Measurements from ENCODE around the gene SDK2.

Gene SDK2

GRCh38 chr17:73496232-73496631, 148.0 kb downstream of the SDK2 start:
- ChIA-PET POLR2A (no interaction called here), CTCF (interaction anchor here (0.6 kb wide), 1 partner anchor 72 kb away, joined by 3 read pairs; no protein-coding TSS in a partner anchor)
- no peak for DNase-seq (ENCODE audit: extremely low spot score)
- TF ChIP-seq ELF4 (IDR thresholded peaks at IDR 0.05) (no peak), L3MBTL2 (conservative IDR thresholded peaks at IDR 0.05) (no peak), LEF1 (IDR thresholded peaks at IDR 0.05; ENCODE audit: borderline replicate concordance) (no peak), HDGF (IDR thresholded peaks at IDR 0.05; ENCODE audit: borderline replicate concordance) (no peak), FOXM1 (IDR thresholded peaks at IDR 0.05; ENCODE audit: borderline replicate concordance) (no peak), PKNOX1 (IDR thresholded peaks at IDR 0.05) (no peak), CTBP1 (IDR thresholded peaks at IDR 0.05; ENCODE audit: borderline replicate concordance) (no peak)

GRCh38 chr17:73495641-73496040, 148.6 kb downstream of the SDK2 start:
- CTCF ChIA-PET: interaction anchor here (0.6 kb wide), 1 partner anchor 72 kb away, joined by 3 read pairs; no protein-coding TSS in a partner anchor
- TF ChIP-seq LEF1 (IDR thresholded peaks at IDR 0.05; ENCODE audit: borderline replicate concordance) (no peak), FOXA1 (IDR thresholded peaks at IDR 0.05) (no peak), FOXM1 (IDR thresholded peaks at IDR 0.05; ENCODE audit: borderline replicate concordance) (no peak), L3MBTL2 (conservative IDR thresholded peaks at IDR 0.05) (no peak), FOXK2 (IDR thresholded peaks at IDR 0.05) (no peak), ARNT (IDR thresholded peaks at IDR 0.05) (no peak)
- no peak for DNase-seq (ENCODE audit: extremely low spot score)
- POLR2A ChIA-PET: no interaction called here

- POLR2A ChIA-PET: no interaction called here
- DNase-seq (ENCODE audit: extremely low spot score): no peak
- TF ChIP-seq LEF1 (IDR thresholded peaks at IDR 0.05; ENCODE audit: borderline replicate concordance) (no peak), ELF4 (IDR thresholded peaks at IDR 0.05) (no peak), NFRKB (IDR thresholded peaks at IDR 0.05) (no peak), TARDBP (IDR thresholded peaks at IDR 0.05) (no peak), FOXK2 (IDR thresholded peaks at IDR 0.05) (no peak), FOXA1 (IDR thresholded peaks at IDR 0.05) (no peak), ARNT (IDR thresholded peaks at IDR 0.05) (no peak), BHLHE40 (IDR thresholded peaks at IDR 0.05; ENCODE audit: borderline replicate concordance) (no peak), HDGF (IDR thresholded peaks at IDR 0.05; ENCODE audit: borderline replicate concordance) (no peak), SP1 (IDR thresholded peaks at IDR 0.05) (no peak), SUZ12 (IDR thresholded peaks at IDR 0.05) (no peak), CTBP1 (IDR thresholded peaks at IDR 0.05; ENCODE audit: borderline replicate concordance) (no peak), ZNF384 (IDR thresholded peaks at IDR 0.05) (no peak), PKNOX1 (IDR thresholded peaks at IDR 0.05) (no peak), FOXM1 (IDR thresholded peaks at IDR 0.05; ENCODE audit: borderline replicate concordance) (no peak), L3MBTL2 (conservative IDR thresholded peaks at IDR 0.05) (no peak)
- CTCF ChIA-PET: no interaction called here
These were observed 149.3 kb downstream of the SDK2 start for GRCh38 chr17:73494950-73495349.

- DNase-seq (ENCODE audit: extremely low spot score): no peak
- POLR2A ChIA-PET: no interaction called here
- CTCF ChIA-PET: no interaction called here
- TF ChIP-seq ELF4 (IDR thresholded peaks at IDR 0.05) (no peak), PKNOX1 (IDR thresholded peaks at IDR 0.05) (no peak), HDGF (IDR thresholded peaks at IDR 0.05; ENCODE audit: borderline replicate concordance) (no peak), FOXK2 (IDR thresholded peaks at IDR 0.05) (no peak)
These were observed 150.0 kb downstream of the SDK2 start for GRCh38 chr17:73493956-73494926.

GRCh38 chr17:73492821-73493814, 151.1 kb downstream of the SDK2 start:
- DNase-seq (ENCODE audit: extremely low spot score): no peak
- CTCF ChIA-PET: no interaction called here
- TF ChIP-seq ELF4 (IDR thresholded peaks at IDR 0.05) (no peak), FOXA1 (IDR thresholded peaks at IDR 0.05) (no peak), L3MBTL2 (conservative IDR thresholded peaks at IDR 0.05) (no peak), ARNT (IDR thresholded peaks at IDR 0.05) (no peak), BHLHE40 (IDR thresholded peaks at IDR 0.05; ENCODE audit: borderline replicate concordance) (no peak), TARDBP (IDR thresholded peaks at IDR 0.05) (no peak), CTBP1 (IDR thresholded peaks at IDR 0.05; ENCODE audit: borderline replicate concordance) (no peak), SUZ12 (IDR thresholded peaks at IDR 0.05) (no peak), HDGF (IDR thresholded peaks at IDR 0.05; ENCODE audit: borderline replicate concordance) (no peak), SP1 (IDR thresholded peaks at IDR 0.05) (no peak), FOXM1 (IDR thresholded peaks at IDR 0.05; ENCODE audit: borderline replicate concordance) (no peak), FOXK2 (IDR thresholded peaks at IDR 0.05) (no peak), NFRKB (IDR thresholded peaks at IDR 0.05) (no peak), ZNF384 (IDR thresholded peaks at IDR 0.05) (no peak), PKNOX1 (IDR thresholded peaks at IDR 0.05) (no peak), LEF1 (IDR thresholded peaks at IDR 0.05; ENCODE audit: borderline replicate concordance) (no peak)
- POLR2A ChIA-PET: no interaction called here
